Measurements from ENCODE around the gene DALRD3.
A peak's percentile ranks its signal among the peaks of the same experiment; 100 is the strongest.

The DALRD3 gene

DNA sequence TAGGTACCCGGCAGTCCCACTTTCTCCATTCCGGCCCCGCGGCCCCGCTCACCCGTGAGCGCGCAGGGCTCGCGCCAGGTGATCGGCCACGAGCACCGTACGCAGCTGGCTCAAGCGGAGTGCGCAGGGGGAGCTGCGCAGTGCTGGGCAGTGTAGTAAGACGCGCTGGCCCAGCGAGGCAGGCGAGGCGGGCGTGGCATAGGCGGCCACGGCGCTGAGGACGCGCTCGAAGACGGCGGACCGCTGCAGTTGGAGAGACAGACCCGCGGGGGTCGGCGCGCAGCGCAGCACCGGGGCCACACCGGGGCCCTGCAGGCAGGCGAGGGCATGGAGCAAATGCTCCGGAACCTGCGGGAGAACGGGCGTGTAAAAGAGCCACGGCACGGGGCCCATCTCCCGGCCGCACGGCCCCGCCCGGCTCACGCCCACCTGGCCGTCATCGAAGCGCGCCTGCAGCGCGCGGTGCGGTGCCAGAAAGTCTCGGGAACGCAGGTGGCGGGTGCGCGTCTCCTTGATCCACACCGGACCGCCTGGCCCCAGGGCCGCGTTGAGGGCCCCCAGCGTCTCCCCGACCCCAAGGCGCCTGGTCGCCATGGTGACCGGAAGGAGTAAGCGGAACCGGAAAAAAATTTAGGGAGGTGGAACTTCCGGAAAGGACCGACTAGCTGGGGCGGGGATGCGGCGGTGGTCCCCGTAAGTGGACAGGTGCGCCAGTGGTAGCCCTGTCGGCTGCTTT is at the start of gene DALRD3:
Gene DALRD3, minus strand, starts transcription at position 610 of the 736 bp plus-strand sequence. Its CDS starts 16 bp downstream, at position 594.
- Histone ChIP-seq H3K9me3 (ENCODE audit: control insufficient read depth, low read length) (no peaks in the 10 kb centered on the region), H3K4me1 (ENCODE audit: control insufficient read depth, insufficient read depth, low read length) (peaks cover 41% of the 10 kb centered on the region), H3K36me3 (ENCODE audit: control insufficient read depth, insufficient read depth, low read length) (peaks cover 24% of the 10 kb centered on the region), H3K9ac (ENCODE audit: low read length) (peak within 1 kb of the TSS; percentile 82), H3K27me3 (ENCODE audit: control insufficient read depth, insufficient read depth, low read length) (no peaks in the 10 kb centered on the region), H3K4me3 (ENCODE audit: low read length) (peak within 1 kb of the TSS; percentile 56)

- Histone ChIP-seq H3K27me3 (ENCODE audit: control insufficient read depth, insufficient read depth, low read length) (no peaks in the 10 kb centered on the region), H3K9ac (ENCODE audit: low read length) (no peak overlapping the region), H3K36me3 (ENCODE audit: control insufficient read depth, insufficient read depth, low read length) (peaks cover 13% of the 10 kb centered on the region), H3K4me1 (ENCODE audit: control insufficient read depth, insufficient read depth, low read length) (no peaks in the 10 kb centered on the region), H3K4me3 (ENCODE audit: low read length) (no peak overlapping the region), H3K9me3 (ENCODE audit: control insufficient read depth, low read length) (no peaks in the 10 kb centered on the region)
These were observed 39.6 kb upstream of the DALRD3 start for GRCh38 chr3:49058011-49058410.

- Histone ChIP-seq H3K9me3 (ENCODE audit: control insufficient read depth, low read length) (no peaks in the 10 kb centered on the region), H3K27me3 (ENCODE audit: control insufficient read depth, insufficient read depth, low read length) (no peaks in the 10 kb centered on the region), H3K4me3 (ENCODE audit: low read length) (no peak overlapping the region), H3K4me1 (ENCODE audit: control insufficient read depth, insufficient read depth, low read length) (no peaks in the 10 kb centered on the region), H3K36me3 (ENCODE audit: control insufficient read depth, insufficient read depth, low read length) (peaks cover 13% of the 10 kb centered on the region), H3K9ac (ENCODE audit: low read length) (no peak overlapping the region)
These were observed 38.9 kb upstream of the DALRD3 start for GRCh38 chr3:49057268-49057667.

- H3K36me3 ChIP-seq (ENCODE audit: control insufficient read depth, insufficient read depth, low read length): peaks cover 13% of the 10 kb centered on the region
These were observed 36.0 kb upstream of the DALRD3 start for GRCh38 chr3:49054344-49054862.

GRCh38 chr3:49053543-49053942 is 35.2 kb upstream of the DALRD3 start:
- Histone ChIP-seq H3K27me3 (ENCODE audit: control insufficient read depth, insufficient read depth, low read length) (no peaks in the 10 kb centered on the region), H3K9me3 (ENCODE audit: control insufficient read depth, low read length) (no peaks in the 10 kb centered on the region), H3K4me3 (ENCODE audit: low read length) (no peak overlapping the region), H3K36me3 (ENCODE audit: control insufficient read depth, insufficient read depth, low read length) (peaks cover 13% of the 10 kb centered on the region), H3K4me1 (ENCODE audit: control insufficient read depth, insufficient read depth, low read length) (no peaks in the 10 kb centered on the region), H3K9ac (ENCODE audit: low read length) (no peak overlapping the region)

More at GRCh38 chr3:49054344-49054862, 36.0 kb upstream of the DALRD3 start:
- Histone ChIP-seq H3K9me3 (ENCODE audit: control insufficient read depth, low read length) (no peaks in the 10 kb centered on the region), H3K27me3 (ENCODE audit: control insufficient read depth, insufficient read depth, low read length) (no peaks in the 10 kb centered on the region), H3K9ac (ENCODE audit: low read length) (no peak overlapping the region), H3K4me1 (ENCODE audit: control insufficient read depth, insufficient read depth, low read length) (no peaks in the 10 kb centered on the region), H3K4me3 (ENCODE audit: low read length) (no peak overlapping the region)

DNA sequence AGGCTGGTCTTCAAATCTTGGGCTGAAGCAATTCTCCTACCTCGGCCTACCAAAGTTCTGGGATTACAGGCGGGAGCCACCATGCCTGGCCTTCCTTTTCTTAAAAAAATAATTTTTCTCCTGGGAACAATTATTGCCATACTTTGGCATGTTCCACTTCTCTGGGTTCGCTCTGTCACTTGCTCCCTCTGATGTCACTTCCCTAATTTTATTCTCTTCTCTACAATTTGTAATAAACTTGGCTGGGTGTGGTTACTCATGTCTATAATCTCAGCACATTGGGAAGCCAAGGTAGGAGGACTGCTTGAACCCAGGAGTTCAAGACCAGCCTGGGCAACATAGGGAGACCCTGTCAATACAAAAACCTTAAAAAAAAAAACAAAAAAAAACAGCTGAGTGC is 16.9 kb upstream of the DALRD3 start:
- Histone ChIP-seq H3K9ac (ENCODE audit: low read length) (no peak overlapping the region), H3K36me3 (ENCODE audit: control insufficient read depth, insufficient read depth, low read length) (peaks cover 21% of the 10 kb centered on the region), H3K4me3 (ENCODE audit: low read length) (no peak overlapping the region), H3K4me1 (ENCODE audit: control insufficient read depth, insufficient read depth, low read length) (no peaks in the 10 kb centered on the region), H3K27me3 (ENCODE audit: control insufficient read depth, insufficient read depth, low read length) (no peaks in the 10 kb centered on the region), H3K9me3 (ENCODE audit: control insufficient read depth, low read length) (no peaks in the 10 kb centered on the region)

- H3K9ac ChIP-seq (ENCODE audit: low read length): no peak overlapping the region
- H3K36me3 ChIP-seq (ENCODE audit: control insufficient read depth, insufficient read depth, low read length): peaks cover 21% of the 10 kb centered on the region
- H3K4me3 ChIP-seq (ENCODE audit: low read length): no peak overlapping the region
These were observed 16.3 kb upstream of the DALRD3 start for GRCh38 chr3:49034650-49035049.

GRCh38 chr3:49032646-49033304 is 14.4 kb upstream of the DALRD3 start:
- H3K36me3 ChIP-seq (ENCODE audit: control insufficient read depth, insufficient read depth, low read length): peaks cover 21% of the 10 kb centered on the region
- no peaks in the 10 kb centered on the region for H3K27me3 ChIP-seq (ENCODE audit: control insufficient read depth, insufficient read depth, low read length)
- no peak overlapping the region for H3K9ac ChIP-seq (ENCODE audit: low read length)
- no peak overlapping the region for H3K4me3 ChIP-seq (ENCODE audit: low read length)
- H3K9me3 ChIP-seq (ENCODE audit: control insufficient read depth, low read length): no peaks in the 10 kb centered on the region
- peaks cover 13% of the 10 kb centered on the region for H3K4me1 ChIP-seq (ENCODE audit: control insufficient read depth, insufficient read depth, low read length)

More at GRCh38 chr3:49034650-49035049, 16.3 kb upstream of the DALRD3 start:
- Histone ChIP-seq H3K27me3 (ENCODE audit: control insufficient read depth, insufficient read depth, low read length) (no peaks in the 10 kb centered on the region), H3K9me3 (ENCODE audit: control insufficient read depth, low read length) (no peaks in the 10 kb centered on the region), H3K4me1 (ENCODE audit: control insufficient read depth, insufficient read depth, low read length) (no peaks in the 10 kb centered on the region)

DNA sequence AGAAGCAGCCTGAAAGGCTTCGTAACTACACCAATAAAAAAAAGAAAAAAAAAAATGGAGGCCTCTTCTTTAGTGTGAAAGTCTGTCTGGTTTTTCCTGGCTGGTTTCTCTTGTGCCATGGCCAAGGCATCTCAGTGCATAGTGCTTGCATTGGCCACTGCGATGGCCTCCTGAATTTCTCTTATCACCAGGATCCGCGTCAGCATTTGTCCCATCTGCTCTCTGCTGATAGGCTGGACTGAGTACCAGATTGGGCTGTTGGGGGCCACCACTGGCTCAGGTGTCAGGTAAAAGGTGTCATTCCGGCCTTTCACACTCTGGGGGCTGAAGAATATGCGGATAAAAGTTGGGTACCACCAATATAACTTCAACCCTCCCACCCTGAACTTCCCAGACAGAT is 11.9 kb upstream of the DALRD3 start:
- no peak overlapping the region for H3K9ac ChIP-seq (ENCODE audit: low read length)
- peaks cover 25% of the 10 kb centered on the region for H3K36me3 ChIP-seq (ENCODE audit: control insufficient read depth, insufficient read depth, low read length)
- H3K27me3 ChIP-seq (ENCODE audit: control insufficient read depth, insufficient read depth, low read length): no peaks in the 10 kb centered on the region
- H3K4me3 ChIP-seq (ENCODE audit: low read length): no peak overlapping the region
- no peaks in the 10 kb centered on the region for H3K9me3 ChIP-seq (ENCODE audit: control insufficient read depth, low read length)
- peaks cover 13% of the 10 kb centered on the region for H3K4me1 ChIP-seq (ENCODE audit: control insufficient read depth, insufficient read depth, low read length)

DNA sequence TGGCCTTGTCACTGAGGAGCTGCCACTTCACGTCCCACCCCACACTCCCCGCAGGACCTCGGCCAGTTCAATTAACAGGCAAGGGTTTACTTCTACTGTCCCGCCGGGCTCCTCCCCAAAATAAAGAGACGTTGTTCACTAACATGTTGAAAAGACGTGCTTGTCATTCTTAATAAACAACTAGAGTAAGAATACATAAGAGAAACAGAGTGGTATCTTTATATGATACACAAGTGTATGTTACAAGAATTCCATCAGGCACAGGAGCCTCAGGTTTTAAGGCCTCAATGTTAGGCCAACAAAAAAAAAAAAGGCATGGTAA is 11.1 kb upstream of the DALRD3 start:
- Histone ChIP-seq H3K4me1 (ENCODE audit: control insufficient read depth, insufficient read depth, low read length) (peaks cover 13% of the 10 kb centered on the region), H3K9ac (ENCODE audit: low read length) (peak overlapping the region; percentile 86), H3K9me3 (ENCODE audit: control insufficient read depth, low read length) (no peaks in the 10 kb centered on the region), H3K36me3 (ENCODE audit: control insufficient read depth, insufficient read depth, low read length) (peaks cover 33% of the 10 kb centered on the region), H3K4me3 (ENCODE audit: low read length) (peak overlapping the region; percentile 73), H3K27me3 (ENCODE audit: control insufficient read depth, insufficient read depth, low read length) (no peaks in the 10 kb centered on the region)

GRCh38 chr3:49028673-49029562 is 10.5 kb upstream of the DALRD3 start, which contains the start of gene IMPDH2:
TSS of gene IMPDH2 (minus strand) at chr3:49029398. CDS start at chr3:49029350, 48 bp downstream.
- no peaks in the 10 kb centered on the region for H3K9me3 ChIP-seq (ENCODE audit: control insufficient read depth, low read length)
- no peaks in the 10 kb centered on the region for H3K27me3 ChIP-seq (ENCODE audit: control insufficient read depth, insufficient read depth, low read length)
- peak within 1 kb of the TSS; percentile 73 for H3K4me3 ChIP-seq (ENCODE audit: low read length)
- peak within 1 kb of the TSS; percentile 86 for H3K9ac ChIP-seq (ENCODE audit: low read length)
- H3K4me1 ChIP-seq (ENCODE audit: control insufficient read depth, insufficient read depth, low read length): peaks cover 13% of the 10 kb centered on the region
- H3K36me3 ChIP-seq (ENCODE audit: control insufficient read depth, insufficient read depth, low read length): peaks cover 39% of the 10 kb centered on the region

Measured in mucosa of stomach (tissue), 1 donor.